ENCODE measurements around the gene KCNT2. TPM values are rescaled to one million over a fixed set of nuclear protein-coding genes. Genes with fewer than 3 reads are reported as not detected.

The KCNT2 gene
- total and polyA plus RNA-seq, 2 of the 8 experiments (the other 6 are each of a cell fraction or from before 2014, with no cell fraction given): 2.3 to 10.2 TPM

- TF ChIP-seq CHD7 (IDR thresholded peaks at IDR 0.05; ENCODE audit: insufficient replicate concordance, low read length): no peak
- TF ChIP-seq YY1 (IDR thresholded peaks at IDR 0.05; ENCODE audit: low read depth, low read length): no peak
- no peak for TF ChIP-seq CBX8 (IDR thresholded peaks at IDR 0.05; ENCODE audit: borderline replicate concordance, low read depth, low read length)
- no peak for TF ChIP-seq ASH2L (IDR thresholded peaks at IDR 0.05; ENCODE audit: low read length)
- TF ChIP-seq TCF12 (IDR thresholded peaks at IDR 0.05; ENCODE audit: low read depth, low read length): no peak
- no peak for TF ChIP-seq CHD1 (IDR thresholded peaks at IDR 0.05; ENCODE audit: low read depth, low read length)
- TF ChIP-seq PHF8 (conservative IDR thresholded peaks at IDR 0.05; ENCODE audit: low read depth, low read length): no peak
- TF ChIP-seq RNF2 (IDR thresholded peaks at IDR 0.05; ENCODE audit: borderline replicate concordance, low read depth, low read length, missing control alignments, poor library complexity, severe bottlenecking): no peak
- TF ChIP-seq SIX5 (IDR thresholded peaks at IDR 0.05; ENCODE audit: low read depth, low read length): no peak
- TF ChIP-seq SP4 (IDR thresholded peaks at IDR 0.05; ENCODE audit: low read length): no peak
Observed at GRCh38 chr1:196590012-196590708, 18.1 kb downstream of the KCNT2 start (continued).

Data from H1 (cell line).